ENCODE results near the gene EFR3B.
"Not testable (repeated sequence)": the region's sequence is repeated elsewhere in the genome, so short reads cannot be mapped to it uniquely, and the experiment has no call there.

The EFR3B gene

DNA sequence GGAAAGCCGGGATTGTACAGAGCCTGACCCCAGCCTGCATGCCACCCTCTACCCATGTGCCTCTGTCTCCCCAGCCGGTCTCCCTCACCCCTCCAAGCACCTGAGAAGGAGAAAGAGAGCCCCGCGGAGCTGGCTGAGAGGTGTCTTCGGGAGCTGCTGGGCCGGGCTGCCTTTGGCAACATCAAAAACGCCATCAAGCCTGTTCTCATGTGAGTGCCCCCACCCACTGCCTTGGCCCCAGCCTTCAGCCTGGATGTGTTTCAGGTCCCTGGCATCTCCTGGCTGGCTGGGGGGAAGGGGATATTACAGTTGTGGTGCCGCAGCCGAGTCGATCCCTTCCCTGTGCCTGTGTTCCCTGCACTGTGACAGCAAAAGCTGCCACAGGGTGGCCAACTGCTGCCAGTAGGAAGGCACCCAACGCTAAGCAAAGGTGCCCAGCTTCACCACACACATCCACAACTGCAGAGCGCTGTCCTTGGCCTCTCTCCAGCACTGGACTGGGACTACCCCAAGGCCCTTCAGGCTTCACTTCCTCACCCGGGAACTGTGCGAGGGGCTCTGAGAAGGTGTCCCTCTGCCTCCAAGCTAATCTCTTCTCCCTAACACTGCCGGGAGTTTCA, 88.1 kb downstream of the EFR3B start:
- Histone ChIP-seq H3K9me3 (ENCODE audit: insufficient read depth, low read depth, low read length) (no peaks in the 10 kb centered on the region), H3K4me1 (ENCODE audit: insufficient read depth, low read length) (no peaks in the 10 kb centered on the region), H3K27me3 (ENCODE audit: insufficient read depth, low read length) (peaks cover 3% of the 10 kb centered on the region; the same call in 1 of the 2 replicates), H3K36me3 (ENCODE audit: insufficient read depth, low read length) (no peaks in the 10 kb centered on the region), H3K27ac (ENCODE audit: low read depth, low read length) (no peak overlapping the region), H3K9ac (ENCODE audit: low read depth, low read length) (no peak overlapping the region), H3K4me3 (ENCODE audit: low read length) (no peak overlapping the region)
- 94% methylated on average over 15 of the region's 15 CpGs for WGBS

DNA sequence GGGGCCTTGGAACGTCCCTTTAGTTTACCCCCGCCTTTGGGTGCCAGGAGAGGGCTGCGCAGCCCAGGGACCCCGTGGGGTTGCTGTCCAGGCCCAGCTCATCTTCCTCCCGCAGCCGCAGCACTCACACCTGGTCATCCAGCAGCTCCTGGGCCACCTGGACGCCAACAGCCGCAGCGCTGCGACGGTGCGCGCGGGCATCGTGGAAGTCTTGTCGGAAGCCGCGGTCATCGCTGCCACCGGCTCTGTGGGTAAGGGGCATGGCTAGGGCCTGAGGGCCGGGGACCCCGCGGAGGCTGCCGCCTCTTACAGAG, 89.3 kb downstream of the EFR3B start:
- Histone ChIP-seq H3K36me3 (ENCODE audit: insufficient read depth, low read length) (no peaks in the 10 kb centered on the region; the same call in 1 of the 2 replicates), H3K27me3 (ENCODE audit: insufficient read depth, low read length) (peaks cover 3% of the 10 kb centered on the region; the same call in 1 of the 2 replicates), H3K4me3 (ENCODE audit: low read length) (peak overlapping the region; percentile 39; the same call in 1 of the 2 replicates), H3K9me3 (ENCODE audit: insufficient read depth, low read depth, low read length) (no peaks in the 10 kb centered on the region), H3K9ac (ENCODE audit: low read depth, low read length) (no peak overlapping the region), H3K27ac (ENCODE audit: low read depth, low read length) (no peak overlapping the region), H3K4me1 (ENCODE audit: insufficient read depth, low read length) (no peaks in the 10 kb centered on the region)
- 96% methylated on average over 24 of the region's 24 CpGs for WGBS

DNA sequence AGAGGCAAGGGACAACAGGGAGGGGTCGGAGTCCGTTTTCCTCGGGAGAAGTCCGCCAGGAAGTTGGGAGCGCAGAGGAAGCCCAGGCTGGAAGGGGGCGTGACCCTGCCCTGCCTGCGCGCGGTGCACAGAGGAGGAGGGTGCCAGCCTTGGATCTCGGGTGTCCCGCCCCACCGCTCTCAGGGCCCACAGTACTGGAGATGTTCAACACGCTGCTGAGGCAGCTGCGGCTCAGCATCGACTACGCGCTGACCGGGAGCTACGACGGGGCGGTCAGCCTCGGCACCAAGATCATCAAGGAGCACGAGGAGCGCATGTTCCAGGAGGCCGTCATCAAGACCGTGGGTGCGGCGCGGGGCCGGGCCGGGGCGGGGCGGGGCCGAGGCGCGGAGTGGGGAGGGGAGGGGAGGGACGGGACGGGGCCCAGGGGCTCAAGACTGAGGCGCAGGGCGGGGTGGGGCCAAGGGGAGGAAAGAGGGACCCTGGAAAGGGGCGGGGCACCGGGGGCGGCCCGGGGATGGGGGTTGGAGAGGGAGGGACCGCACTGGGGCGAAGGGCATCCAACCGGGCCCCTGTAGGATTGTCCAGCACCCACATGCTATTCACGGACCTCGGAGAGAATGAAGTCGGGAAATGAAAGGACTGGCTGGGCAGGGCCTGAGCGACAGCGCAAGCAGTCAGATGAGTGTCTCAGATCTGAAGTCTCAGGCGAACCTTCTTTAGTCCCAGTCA, 89.9 kb downstream of the EFR3B start:
- WGBS: 90% methylated on average over 53 of the region's 53 CpGs
- H3K27ac ChIP-seq (ENCODE audit: low read depth, low read length): no peak overlapping the region
- no peaks in the 10 kb centered on the region for H3K9me3 ChIP-seq (ENCODE audit: insufficient read depth, low read depth, low read length)
- peaks cover 3% of the 10 kb centered on the region; the same call in 1 of the 2 replicates for H3K27me3 ChIP-seq (ENCODE audit: insufficient read depth, low read length)
- H3K4me1 ChIP-seq (ENCODE audit: insufficient read depth, low read length): no peaks in the 10 kb centered on the region
- no peak overlapping the region for H3K9ac ChIP-seq (ENCODE audit: low read depth, low read length)
- H3K4me3 ChIP-seq (ENCODE audit: low read length): peak overlapping the region; percentile 40
- no peaks in the 10 kb centered on the region; the same call in 1 of the 2 replicates for H3K36me3 ChIP-seq (ENCODE audit: insufficient read depth, low read length)

DNA sequence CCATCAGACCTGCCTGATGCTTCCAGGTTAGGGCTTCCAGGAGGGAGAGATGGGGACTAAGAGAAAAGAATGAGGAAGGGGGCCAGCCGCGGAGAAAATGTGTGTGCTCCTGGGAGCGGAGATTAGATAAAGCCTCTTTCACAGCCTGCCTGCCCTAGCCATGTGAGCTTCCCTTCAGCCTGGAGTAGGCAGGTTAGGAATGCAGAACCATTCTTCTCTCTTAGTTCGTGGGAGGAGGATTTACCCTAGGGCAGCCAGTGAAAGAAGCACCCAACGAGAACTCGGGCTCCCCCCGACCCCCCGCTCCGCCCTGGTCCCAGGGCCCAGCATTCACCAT, 90.4 kb downstream of the EFR3B start:
- peak overlapping the region; percentile 40 for H3K4me3 ChIP-seq (ENCODE audit: low read length)
- peaks cover 3% of the 10 kb centered on the region; the same call in 1 of the 2 replicates for H3K27me3 ChIP-seq (ENCODE audit: insufficient read depth, low read length)
- H3K9ac ChIP-seq (ENCODE audit: low read depth, low read length): no peak overlapping the region
- H3K9me3 ChIP-seq (ENCODE audit: insufficient read depth, low read depth, low read length): no peaks in the 10 kb centered on the region
- 71% methylated on average over 9 of the region's 9 CpGs for WGBS
- no peaks in the 10 kb centered on the region; the same call in 1 of the 2 replicates for H3K36me3 ChIP-seq (ENCODE audit: insufficient read depth, low read length)
- H3K4me1 ChIP-seq (ENCODE audit: insufficient read depth, low read length): no peaks in the 10 kb centered on the region
- H3K27ac ChIP-seq (ENCODE audit: low read depth, low read length): no peak overlapping the region

DNA sequence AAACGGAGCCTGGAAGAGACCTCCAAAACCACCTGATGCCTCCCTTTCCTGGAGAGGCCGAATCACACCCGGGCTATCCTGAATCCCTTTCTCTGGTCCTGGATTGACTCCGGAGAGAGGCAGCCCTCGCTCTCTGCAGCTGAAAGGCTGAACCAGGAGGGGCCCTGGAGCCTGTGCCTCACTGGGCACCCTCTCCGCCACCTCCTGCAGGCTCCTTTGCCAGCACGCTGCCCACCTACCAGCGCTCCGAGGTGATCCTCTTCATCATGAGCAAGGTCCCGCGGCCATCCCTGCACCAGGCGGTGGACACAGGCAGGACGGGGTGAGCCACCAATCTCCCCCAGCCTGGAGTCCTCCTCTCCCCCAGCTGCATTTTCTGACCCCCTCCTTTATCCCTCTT, 90.8 kb downstream of the EFR3B start:
- Histone ChIP-seq H3K9ac (ENCODE audit: low read depth, low read length) (no peak overlapping the region), H3K4me3 (ENCODE audit: low read length) (no peak overlapping the region), H3K27ac (ENCODE audit: low read depth, low read length) (no peak overlapping the region), H3K27me3 (ENCODE audit: insufficient read depth, low read length) (peaks cover 3% of the 10 kb centered on the region; the same call in 1 of the 2 replicates), H3K4me1 (ENCODE audit: insufficient read depth, low read length) (no peaks in the 10 kb centered on the region), H3K36me3 (ENCODE audit: insufficient read depth, low read length) (no peaks in the 10 kb centered on the region; the same call in 1 of the 2 replicates), H3K9me3 (ENCODE audit: insufficient read depth, low read depth, low read length) (no peaks in the 10 kb centered on the region)
- WGBS: 88% methylated on average over 13 of the region's 13 CpGs

DNA sequence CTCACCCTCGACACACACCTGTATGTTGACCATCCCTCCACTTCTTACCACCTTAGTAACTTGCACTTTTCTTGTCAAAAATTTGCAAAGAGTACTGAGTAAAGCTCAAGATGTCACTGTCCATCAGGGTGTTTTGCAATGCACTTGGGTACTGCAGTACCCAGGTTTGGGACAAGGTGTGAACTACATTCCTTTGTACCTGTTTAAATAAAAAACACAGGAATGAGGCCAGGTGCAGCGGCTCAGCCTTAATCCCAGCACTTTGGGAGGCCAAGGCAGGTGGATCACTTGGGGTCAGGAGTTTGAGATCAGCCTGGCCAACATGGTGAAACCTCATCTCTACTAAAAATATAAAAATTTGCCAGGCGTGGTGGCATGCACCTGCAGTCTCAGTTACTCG, 98.7 kb downstream of the EFR3B start:
- H3K27ac ChIP-seq (ENCODE audit: low read depth, low read length); H3K9ac ChIP-seq (ENCODE audit: low read depth, low read length); H3K9me3 ChIP-seq (ENCODE audit: insufficient read depth, low read depth, low read length); H3K36me3 ChIP-seq (ENCODE audit: insufficient read depth, low read length); H3K4me3 ChIP-seq (ENCODE audit: low read length); H3K4me1 ChIP-seq (ENCODE audit: insufficient read depth, low read length); H3K27me3 ChIP-seq (ENCODE audit: insufficient read depth, low read length): not testable (repeated sequence)
- 88% methylated on average over 4 of the region's 4 CpGs for WGBS

DNA sequence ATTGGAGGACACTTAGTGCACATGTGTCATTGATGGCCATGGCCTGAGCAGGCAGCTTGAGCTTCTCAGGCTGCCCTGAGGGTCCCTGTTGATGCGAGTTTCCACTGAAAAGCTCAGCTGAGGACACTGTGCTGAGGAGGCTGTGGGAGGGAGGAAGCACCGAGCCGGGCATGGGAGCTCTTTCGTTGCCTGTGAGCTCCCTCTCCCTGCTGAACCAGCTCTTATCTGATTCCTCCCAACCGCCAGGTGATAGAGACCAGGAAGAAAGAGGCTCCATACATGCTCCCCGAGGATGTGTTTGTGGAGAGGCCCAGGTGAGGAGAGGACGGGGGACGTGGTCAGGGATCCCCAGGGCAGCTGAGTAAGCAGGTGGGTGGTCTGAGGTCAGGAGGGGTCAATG, 99.2 kb downstream of the EFR3B start:
- H3K27ac ChIP-seq (ENCODE audit: low read depth, low read length): no peak overlapping the region
- WGBS: 89% methylated on average over 8 of the region's 8 CpGs

DNA sequence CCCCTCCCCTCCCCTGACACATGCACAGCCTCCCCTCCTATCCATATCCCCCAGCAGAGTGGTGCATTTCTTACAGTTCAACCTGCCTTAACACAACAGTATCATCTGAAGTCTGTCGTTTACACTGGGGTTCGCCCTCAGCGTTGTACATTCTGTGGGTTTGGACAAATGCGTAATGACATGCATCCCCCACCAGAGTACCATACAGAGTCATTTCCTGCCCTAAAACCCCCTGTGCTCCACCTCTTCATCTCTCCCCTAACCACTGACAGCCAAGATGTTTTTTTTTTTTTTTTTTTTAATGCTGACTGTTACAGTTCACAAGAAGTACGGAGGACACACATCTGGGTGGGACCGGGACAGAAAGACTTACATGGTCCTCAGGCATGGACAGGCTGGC, 103.9 kb downstream of the EFR3B start:
- Histone ChIP-seq H3K9ac (ENCODE audit: low read depth, low read length) (no peak overlapping the region), H3K9me3 (ENCODE audit: insufficient read depth, low read depth, low read length) (no peaks in the 10 kb centered on the region), H3K4me3 (ENCODE audit: low read length) (no peak overlapping the region), H3K27ac (ENCODE audit: low read depth, low read length) (no peak overlapping the region), H3K36me3 (ENCODE audit: insufficient read depth, low read length) (peaks cover 9% of the 10 kb centered on the region; the same call in 1 of the 2 replicates), H3K27me3 (ENCODE audit: insufficient read depth, low read length) (no peaks in the 10 kb centered on the region), H3K4me1 (ENCODE audit: insufficient read depth, low read length) (no peaks in the 10 kb centered on the region)
- WGBS: 88% methylated on average over 6 of the region's 6 CpGs

More for the DNA sequence above, 99.2 kb downstream of the EFR3B start:
- Histone ChIP-seq H3K27me3 (ENCODE audit: insufficient read depth, low read length) (no peaks in the 10 kb centered on the region), H3K9ac (ENCODE audit: low read depth, low read length) (no peak overlapping the region), H3K36me3 (ENCODE audit: insufficient read depth, low read length) (peaks cover 9% of the 10 kb centered on the region; the same call in 1 of the 2 replicates), H3K9me3 (ENCODE audit: insufficient read depth, low read depth, low read length) (no peaks in the 10 kb centered on the region), H3K4me3 (ENCODE audit: low read length) (no peak overlapping the region), H3K4me1 (ENCODE audit: insufficient read depth, low read length) (no peaks in the 10 kb centered on the region)

DNA sequence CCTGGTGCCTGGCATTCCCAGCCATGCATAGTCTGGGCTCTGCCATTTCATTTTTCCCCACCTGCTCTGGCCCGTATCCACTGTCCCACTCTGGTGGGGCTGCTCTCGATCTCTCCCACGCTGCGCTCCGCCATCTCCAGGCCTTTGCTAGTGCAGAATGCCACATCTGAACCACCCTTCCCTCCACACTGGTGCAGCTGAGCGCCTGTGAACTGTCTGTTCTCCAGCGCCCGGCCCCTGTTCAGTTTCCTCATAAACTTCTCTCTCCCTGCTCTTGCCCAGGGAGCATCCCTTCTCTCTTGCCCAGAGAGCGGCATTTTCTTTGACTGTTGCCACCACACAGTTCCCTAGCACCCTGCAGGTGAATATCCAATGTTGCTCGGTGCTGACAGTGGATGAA, 105.0 kb downstream of the EFR3B start:
- WGBS: 94% methylated on average over 10 of the region's 10 CpGs
- H3K4me3 ChIP-seq (ENCODE audit: low read length): no peak overlapping the region

DNA sequence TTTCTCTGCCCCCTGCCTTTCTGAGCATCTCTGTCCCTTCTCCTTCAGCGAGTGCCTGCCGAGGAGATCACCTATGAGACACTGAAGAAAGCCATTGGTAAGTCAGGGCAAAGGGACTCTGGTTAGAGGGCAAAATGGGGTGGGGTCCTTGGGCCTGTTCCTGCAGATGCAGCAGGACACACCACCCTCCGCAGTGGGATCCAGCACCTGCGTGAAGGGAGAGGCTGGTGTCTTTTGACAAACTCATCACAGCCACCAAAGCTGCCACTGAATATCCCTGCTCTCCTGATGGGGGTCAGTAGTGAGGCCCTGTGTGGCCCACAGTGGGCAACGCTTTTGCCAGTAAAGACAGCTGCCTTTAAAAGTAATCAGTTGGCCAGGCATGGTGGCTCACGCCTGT, 107.8 kb downstream of the EFR3B start:
- WGBS: 83% methylated on average over 6 of the region's 6 CpGs
- H3K9ac ChIP-seq (ENCODE audit: low read depth, low read length): no peak overlapping the region
- H3K4me3 ChIP-seq (ENCODE audit: low read length): no peak overlapping the region
- no peaks in the 10 kb centered on the region for H3K9me3 ChIP-seq (ENCODE audit: insufficient read depth, low read depth, low read length)
- no peaks in the 10 kb centered on the region for H3K27me3 ChIP-seq (ENCODE audit: insufficient read depth, low read length)
- no peak overlapping the region for H3K27ac ChIP-seq (ENCODE audit: low read depth, low read length)
- no peaks in the 10 kb centered on the region for H3K4me1 ChIP-seq (ENCODE audit: insufficient read depth, low read length)
- peaks cover 3% of the 10 kb centered on the region; the same call in 1 of the 2 replicates for H3K36me3 ChIP-seq (ENCODE audit: insufficient read depth, low read length)

More for the DNA sequence above, 105.0 kb downstream of the EFR3B start:
- H3K9ac ChIP-seq (ENCODE audit: low read depth, low read length): no peak overlapping the region
- no peaks in the 10 kb centered on the region for H3K27me3 ChIP-seq (ENCODE audit: insufficient read depth, low read length)
- H3K27ac ChIP-seq (ENCODE audit: low read depth, low read length): no peak overlapping the region
- no peaks in the 10 kb centered on the region for H3K9me3 ChIP-seq (ENCODE audit: insufficient read depth, low read depth, low read length)
- no peaks in the 10 kb centered on the region for H3K4me1 ChIP-seq (ENCODE audit: insufficient read depth, low read length)
- H3K36me3 ChIP-seq (ENCODE audit: insufficient read depth, low read length): peaks cover 9% of the 10 kb centered on the region; the same call in 1 of the 2 replicates

DNA sequence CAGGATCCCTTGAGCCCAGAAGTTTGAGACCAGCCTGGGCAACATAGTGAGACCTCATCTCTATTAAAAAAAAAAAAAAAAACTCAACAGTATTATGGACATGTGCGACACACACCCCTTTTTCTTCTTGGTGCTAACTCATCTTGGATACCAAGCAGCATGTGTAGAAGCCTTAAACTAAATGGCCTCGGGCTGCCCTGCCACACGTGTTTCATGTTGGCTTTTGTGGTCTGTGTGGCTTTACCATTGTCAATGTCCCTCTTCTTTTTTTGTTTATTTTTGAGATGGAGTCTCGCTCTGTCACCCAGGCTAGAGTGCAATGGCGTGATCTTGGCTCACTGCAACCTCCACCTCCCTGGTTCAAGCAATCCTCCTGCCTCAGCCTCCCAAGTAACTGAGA, 109.1 kb downstream of the EFR3B start:
- not testable (repeated sequence) for H3K9ac ChIP-seq (ENCODE audit: low read depth, low read length); H3K4me3 ChIP-seq (ENCODE audit: low read length); H3K27ac ChIP-seq (ENCODE audit: low read depth, low read length); H3K4me1 ChIP-seq (ENCODE audit: insufficient read depth, low read length); H3K27me3 ChIP-seq (ENCODE audit: insufficient read depth, low read length); H3K9me3 ChIP-seq (ENCODE audit: insufficient read depth, low read depth, low read length); H3K36me3 ChIP-seq (ENCODE audit: insufficient read depth, low read length)
- WGBS: 97% methylated on average over 5 of the region's 5 CpGs

Measured in HUES64 (cell line).